HG03558 (cell line): ENCODE measurements around the gene HCN2.
"Not testable (repeated sequence)": the region's sequence is repeated elsewhere in the genome, so short reads cannot be mapped to it uniquely, and the experiment has no call there.

ENCODE experiments used
- ATAC-seq: cut with Tn5 transposase; IDR thresholded peaks from one replicate; pipeline ENCODE4 v1.9.1; 2021; ENCODE audit warnings: moderate number of reproducible peaks; ENCODE audit not compliant: unreplicated experiment; ENCODE audit errors: extremely low read depth

HCN2 gene

GRCh38 chr19:617551-618246 lies 28.0 kb downstream of the HCN2 start:
- ATAC-seq = no peak

GRCh38 chr19:618247-618619 lies 28.6 kb downstream of the HCN2 start:
- no peak for ATAC-seq

- no peak for ATAC-seq
These were observed 29.1 kb downstream of the HCN2 start for GRCh38 chr19:618674-619285.

GRCh38 chr19:619286-620002 lies 29.8 kb downstream of the HCN2 start:
- ATAC-seq = no peak

GRCh38 chr19:620166-620862 lies 30.6 kb downstream of the HCN2 start:
- no peak for ATAC-seq

- not testable (repeated sequence) for ATAC-seq
These were observed 31.5 kb downstream of the HCN2 start for GRCh38 chr19:621191-621590.

- ATAC-seq = no peak
These were observed 32.1 kb downstream of the HCN2 start for GRCh38 chr19:621819-622218.

GRCh38 chr19:622666-623065 lies 33.0 kb downstream of the HCN2 start:
- ATAC-seq = no peak

- ATAC-seq = no peak
These were observed 33.7 kb downstream of the HCN2 start for GRCh38 chr19:623175-623916.

GRCh38 chr19:623974-624373 lies 34.3 kb downstream of the HCN2 start:
- no peak for ATAC-seq

GRCh38 chr19:624433-625109 lies 34.9 kb downstream of the HCN2 start:
- no peak for ATAC-seq

GRCh38 chr19:625257-625656 lies 35.6 kb downstream of the HCN2 start:
- ATAC-seq = no peak

GRCh38 chr19:626566-626965 lies 36.9 kb downstream of the HCN2 start:
- not testable (repeated sequence) for ATAC-seq

GRCh38 chr19:628168-628567 lies 38.5 kb downstream of the HCN2 start:
- ATAC-seq = no peak

GRCh38 chr19:629515-629914 lies 39.8 kb downstream of the HCN2 start:
- ATAC-seq = not testable (repeated sequence)

- ATAC-seq = no peak
These were observed 40.5 kb downstream of the HCN2 start for GRCh38 chr19:629961-630714.

GRCh38 chr19:632579-633067 lies 42.9 kb downstream of the HCN2 start:
- no peak for ATAC-seq

- peak; percentile 60 for ATAC-seq
These were observed 43.5 kb downstream of the HCN2 start, which contains the start of gene POLRMT for GRCh38 chr19:633068-633785. Gene POLRMT, minus strand, starts transcription at chr19:633537. Its CDS starts 25 bp downstream, at chr19:633512.
